GM10847 (cell line): ENCODE measurements around the gene IGFN1.

Experiments used
- POLR2A ChIP-seq: IDR thresholded peaks from 2 replicates; pipeline ENCODE4 v1.6.1; 2011; ENCODE audit not compliant: insufficient read length; ENCODE audit errors: extremely low read depth

Gene IGFN1

GRCh38 chr1:201272799-201273198, 82.2 kb downstream of the IGFN1 start:
- no peak for TF ChIP-seq POLR2A

- TF ChIP-seq POLR2A = no peak
Observed at GRCh38 chr1:201274616-201275252, 84.1 kb downstream of the IGFN1 start.

GRCh38 chr1:201275253-201275666, 84.6 kb downstream of the IGFN1 start:
- TF ChIP-seq POLR2A = no peak

GRCh38 chr1:201276891-201277290, 86.3 kb downstream of the IGFN1 start:
- no peak for TF ChIP-seq POLR2A

GRCh38 chr1:201277441-201277840, 86.8 kb downstream of the IGFN1 start:
- no peak for TF ChIP-seq POLR2A
